HG02623 (cell line): ENCODE results near the gene BSND.
"Not testable (repeated sequence)": the region's sequence is repeated elsewhere in the genome, so short reads cannot be mapped to it uniquely, and the experiment has no call there.

Source experiments
- ATAC-seq: cut with Tn5 transposase; IDR thresholded peaks from one replicate; pipeline ENCODE4 v1.9.1; 2021; ENCODE audit warnings: moderate library complexity; ENCODE audit not compliant: unreplicated experiment

Gene BSND

DNA sequence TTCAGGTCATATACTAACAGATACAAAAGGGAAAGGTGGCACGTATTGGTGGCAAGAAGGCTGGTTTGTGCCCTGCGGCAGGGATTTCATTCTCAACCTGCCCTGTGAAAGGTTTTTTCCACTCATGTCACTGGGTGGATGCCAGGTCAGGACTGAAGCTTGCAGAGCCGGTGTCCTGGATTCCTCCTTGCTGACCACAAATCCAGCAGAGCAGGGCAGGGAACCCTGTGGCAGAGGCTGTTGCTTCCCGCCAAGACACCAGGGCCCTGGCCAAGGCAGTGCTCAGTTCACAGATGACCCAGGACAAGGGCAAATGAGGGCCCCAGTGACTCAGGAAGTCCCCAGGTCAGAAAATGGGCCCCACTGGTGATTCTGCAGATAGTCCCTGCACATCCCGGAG is 16.4 kb downstream of the BSND start:
- ATAC-seq: no peak

DNA sequence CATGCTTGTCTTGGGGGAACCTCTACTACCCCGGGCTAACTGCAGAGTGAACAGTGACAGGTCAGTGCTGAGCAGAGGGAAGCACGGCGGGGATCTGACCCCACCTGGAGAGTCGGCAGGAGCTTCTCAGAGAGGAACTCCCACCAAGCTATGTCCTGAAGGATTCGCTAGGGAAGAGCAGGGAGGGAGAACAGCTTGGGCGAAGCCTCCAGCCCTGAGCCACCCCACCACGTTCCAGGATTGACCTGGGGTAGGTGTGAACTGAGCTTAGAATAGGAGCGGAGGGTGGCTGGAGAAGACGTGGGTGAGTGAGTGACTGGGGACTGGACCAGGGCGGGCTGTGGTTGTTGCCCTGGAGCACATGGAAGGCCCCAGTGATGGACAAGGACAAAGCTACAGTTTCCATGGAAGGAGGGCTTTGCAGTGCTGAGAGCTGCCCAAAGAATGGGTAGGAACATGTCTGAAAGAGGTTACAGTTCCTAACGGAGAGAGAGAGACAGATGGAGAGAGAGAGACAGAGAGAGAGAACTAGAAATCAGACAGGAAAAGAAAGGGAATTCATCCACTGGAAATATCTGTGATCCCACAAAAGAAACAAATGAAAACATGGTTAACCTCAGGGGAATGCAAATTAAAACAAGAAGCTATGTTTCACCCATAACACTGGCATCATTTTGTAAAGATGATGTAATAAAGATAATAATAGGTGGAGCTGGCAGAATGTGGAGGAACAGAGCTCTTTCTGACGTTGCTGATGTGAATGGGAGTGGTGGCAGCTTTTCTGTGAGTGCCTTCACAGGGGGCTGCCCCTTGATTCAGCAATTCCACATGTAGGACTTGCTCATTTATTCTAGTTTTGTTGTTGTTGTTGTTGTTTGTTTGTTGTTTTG is 17.2 kb downstream of the BSND start:
- ATAC-seq: no peak

DNA sequence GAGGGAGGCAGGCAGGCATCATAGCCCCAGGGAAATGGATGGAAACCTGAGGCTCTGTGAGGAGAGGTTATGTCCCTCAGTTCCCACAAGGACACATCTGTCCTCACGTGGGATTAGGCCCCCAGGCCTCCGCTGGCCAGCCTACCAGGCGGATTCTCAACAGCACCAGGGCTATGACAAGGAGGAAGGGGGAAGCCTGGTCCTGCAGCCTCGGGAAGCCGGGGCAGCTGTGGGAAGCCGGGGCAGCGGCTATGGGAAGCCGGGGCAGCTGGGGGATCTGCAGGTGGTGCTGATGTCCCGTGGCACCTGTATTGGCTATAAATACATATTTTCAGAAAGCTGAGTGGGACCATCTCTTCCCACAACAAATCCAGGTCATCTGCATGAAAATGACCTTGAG is 19.7 kb downstream of the BSND start:
- no peak for ATAC-seq

DNA sequence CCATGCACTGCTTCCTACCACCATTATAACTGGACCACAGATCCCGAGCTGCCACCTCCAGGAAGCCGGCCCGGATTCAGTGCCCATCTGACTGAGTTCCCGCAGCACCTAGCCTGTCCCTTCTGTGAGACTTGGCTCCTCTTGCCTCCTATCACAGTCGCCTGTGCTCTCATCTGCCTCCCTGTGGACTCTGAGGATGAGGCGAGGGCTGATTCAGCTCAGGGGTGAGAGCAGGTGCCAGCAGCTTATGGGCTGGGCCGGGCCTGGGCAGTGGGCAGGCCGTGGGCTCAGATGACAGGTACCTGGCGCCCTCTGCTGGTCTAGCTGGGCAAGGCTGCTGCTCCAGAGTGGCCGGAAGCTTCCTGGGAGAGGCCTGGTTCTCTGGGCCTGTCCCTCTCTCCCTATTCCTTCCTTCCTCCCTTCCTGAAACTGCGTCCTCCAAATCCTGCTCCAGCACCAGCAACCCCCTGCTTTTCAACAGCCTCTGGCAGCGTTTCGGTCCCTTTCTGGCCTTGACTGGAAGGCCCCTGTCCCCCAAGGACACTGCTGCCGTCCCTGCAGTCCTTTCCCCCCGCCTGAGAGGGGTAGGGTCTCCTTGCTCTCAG is 23.3 kb downstream of the BSND start:
- no peak for ATAC-seq

DNA sequence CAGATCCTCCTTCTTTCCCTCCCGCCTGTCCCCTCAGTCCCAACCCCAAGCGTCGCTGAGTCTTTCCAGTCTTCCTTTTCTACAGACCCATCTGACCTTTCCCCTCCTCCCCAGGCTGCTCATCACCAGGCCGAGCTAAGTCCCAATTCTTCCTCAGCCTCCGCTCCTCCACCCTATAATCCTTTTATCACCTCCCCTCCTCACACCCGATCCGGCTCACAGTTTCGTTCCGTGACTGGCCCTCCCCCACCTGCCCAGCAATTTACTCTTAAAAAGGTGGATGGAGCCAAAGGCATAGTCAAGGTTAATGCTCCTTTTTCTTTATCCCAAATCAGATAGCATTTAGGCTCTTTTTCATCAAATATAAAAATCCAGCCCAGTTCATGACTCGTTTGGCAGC is 25.4 kb downstream of the BSND start:
- ATAC-seq: not testable (repeated sequence)

DNA sequence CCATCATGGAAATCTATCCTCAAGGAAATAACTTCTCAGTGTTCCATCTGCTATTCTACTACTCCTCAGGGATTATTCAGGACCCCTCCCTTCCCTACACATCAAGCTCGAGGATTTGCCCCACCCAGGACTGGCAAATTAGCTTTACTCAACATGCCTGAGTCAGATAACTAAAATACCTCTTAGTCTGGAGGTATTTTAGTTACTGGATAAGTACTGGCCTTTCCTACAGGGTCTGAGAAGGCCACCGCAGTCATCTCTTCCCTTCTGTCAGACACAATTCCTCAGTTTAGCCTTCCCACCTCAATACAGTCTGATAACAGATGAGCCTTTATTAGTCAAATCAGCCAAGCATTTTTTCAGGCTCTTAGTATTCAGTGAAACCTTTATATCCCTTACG is 27.9 kb downstream of the BSND start:
- ATAC-seq: not testable (repeated sequence)

DNA sequence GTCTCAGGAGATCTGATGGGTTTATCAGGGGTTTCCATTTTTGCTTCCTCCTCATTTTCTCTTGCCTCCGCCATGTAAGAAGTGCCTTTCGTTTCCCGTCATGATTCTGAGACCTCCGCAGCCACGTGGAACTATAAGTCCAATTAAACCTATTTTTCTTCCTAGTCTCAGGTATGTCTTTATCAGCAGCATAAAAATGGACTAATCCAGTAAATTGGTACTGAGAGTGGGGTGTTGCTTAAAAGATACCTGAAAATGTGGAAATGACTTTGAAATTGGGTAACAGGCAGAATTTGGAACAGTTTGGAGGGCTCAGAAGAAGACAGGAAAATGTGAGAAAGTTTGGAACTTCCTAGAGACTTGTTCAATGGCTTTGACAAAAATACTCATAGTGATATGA is 32.4 kb downstream of the BSND start:
- not testable (repeated sequence) for ATAC-seq

DNA sequence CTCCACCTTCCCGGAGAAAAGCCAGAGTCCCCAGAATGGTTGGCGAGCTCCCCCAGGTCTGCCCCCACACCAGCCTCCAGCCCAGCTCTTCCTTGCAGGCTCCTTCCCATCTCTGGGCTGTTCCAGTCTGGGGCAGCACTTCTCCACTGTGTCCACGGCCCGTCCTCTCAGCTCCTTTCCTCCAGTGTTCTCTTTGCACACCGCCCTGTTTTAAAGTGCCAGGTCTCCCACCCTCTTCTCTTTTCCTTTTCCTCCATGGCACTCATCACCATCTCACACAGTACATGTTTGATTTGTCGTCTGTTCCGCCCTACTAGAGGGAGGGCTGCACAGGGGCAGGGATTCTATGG is 34.5 kb downstream of the BSND start:
- no peak for ATAC-seq

DNA sequence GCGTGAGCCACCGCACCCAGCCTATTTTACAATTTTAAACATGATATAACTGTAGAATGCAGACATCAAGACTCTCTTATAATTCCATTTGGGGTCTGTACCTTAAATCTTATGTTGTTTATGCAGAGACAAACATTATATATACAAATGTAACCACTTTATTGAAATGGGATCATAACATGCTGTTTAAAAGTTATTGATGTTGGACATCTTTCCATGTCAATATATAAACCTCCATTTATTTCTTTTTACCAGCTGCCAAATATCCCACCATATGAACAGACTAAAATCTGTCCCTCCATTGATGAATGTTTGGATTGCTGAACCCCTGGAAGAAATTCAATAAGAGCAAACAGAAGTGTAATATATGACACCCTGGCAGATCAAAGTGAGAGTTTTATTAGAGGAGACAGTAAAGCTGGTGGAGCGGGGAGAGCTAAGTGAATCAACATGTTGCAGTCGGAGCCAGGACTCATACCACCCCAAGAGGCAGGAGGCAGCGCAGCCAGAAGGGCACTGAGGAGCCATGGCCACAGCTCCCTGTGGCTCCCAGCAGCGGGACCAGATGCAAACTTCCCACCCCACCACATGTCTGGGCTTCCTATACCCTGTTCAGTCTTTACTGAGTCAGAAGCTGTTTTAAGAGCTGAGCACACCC is 35.9 kb downstream of the BSND start:
- no peak for ATAC-seq

DNA sequence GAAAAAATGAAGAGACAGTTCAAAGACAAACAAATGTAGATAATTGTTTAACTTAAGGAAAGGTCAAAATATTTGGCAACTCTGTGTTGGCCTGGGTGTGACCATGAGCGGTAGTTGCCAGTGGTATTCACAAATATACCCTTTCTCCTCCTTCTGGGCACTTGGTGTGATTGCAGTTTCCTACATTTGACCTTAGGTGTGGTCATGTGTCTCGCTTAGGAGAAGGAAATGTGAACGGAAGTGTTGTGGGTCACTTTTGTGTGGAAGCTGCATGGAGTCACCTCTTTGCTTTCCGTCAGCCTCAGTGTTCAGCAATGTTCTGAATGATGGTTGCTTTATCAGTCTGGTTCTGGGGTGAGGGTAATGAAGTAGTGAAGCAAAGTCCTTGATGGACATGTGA is 37.2 kb downstream of the BSND start:
- ATAC-seq: no peak

DNA sequence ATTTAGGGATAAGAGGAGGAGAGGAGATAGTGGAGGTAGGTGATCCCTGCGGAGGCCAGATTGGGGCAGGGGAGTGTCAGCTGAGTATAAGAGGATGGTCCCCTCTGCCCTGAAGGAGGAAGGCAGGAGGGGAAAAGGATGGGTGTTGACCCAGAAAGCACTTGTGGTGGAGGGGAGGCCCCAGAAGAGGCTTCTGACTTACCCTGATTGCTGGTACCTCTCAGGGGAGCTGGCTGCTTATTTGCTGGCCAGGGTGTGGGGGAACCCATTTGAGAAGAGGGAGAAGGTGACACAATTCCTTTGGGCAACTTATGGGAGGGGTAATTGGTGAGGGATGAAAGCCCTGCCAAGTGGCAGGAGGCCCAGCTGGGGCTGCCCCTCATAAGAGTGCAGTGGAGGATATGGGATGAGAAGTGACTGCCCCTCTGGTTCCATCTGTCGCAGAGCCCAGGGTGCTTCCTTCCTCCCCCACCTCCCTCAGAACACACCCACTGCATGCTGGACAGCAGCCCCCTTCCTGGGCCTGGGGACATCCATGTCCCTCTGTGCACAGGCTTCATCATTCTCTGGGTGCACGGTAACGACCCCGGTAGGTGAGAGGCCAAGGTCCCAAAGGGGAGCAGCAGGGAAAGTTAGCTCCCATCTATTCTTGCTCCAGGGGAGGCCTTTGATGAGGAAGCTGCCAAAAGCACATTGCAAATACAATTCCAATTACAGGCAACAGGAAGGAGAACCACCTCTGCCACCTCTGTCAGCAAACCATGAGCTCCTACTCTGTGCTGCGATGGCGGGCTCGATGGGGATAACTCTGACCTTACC is 39.2 kb downstream of the BSND start:
- ATAC-seq: no peak

DNA sequence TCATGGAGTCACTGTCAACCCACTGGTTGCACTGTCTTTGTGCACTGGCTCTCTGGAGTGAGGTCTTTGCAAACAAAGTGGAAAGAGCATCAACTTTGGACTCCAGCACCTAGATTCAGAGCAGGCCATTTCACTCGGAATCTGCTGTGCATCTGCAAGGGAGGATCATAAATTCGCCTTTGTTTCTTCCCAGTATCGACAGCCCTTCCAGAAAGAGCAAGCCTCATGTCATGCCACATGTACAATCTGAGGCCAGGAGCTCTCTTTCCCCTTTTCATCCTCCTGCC is 39.8 kb downstream of the BSND start:
- no peak for ATAC-seq

DNA sequence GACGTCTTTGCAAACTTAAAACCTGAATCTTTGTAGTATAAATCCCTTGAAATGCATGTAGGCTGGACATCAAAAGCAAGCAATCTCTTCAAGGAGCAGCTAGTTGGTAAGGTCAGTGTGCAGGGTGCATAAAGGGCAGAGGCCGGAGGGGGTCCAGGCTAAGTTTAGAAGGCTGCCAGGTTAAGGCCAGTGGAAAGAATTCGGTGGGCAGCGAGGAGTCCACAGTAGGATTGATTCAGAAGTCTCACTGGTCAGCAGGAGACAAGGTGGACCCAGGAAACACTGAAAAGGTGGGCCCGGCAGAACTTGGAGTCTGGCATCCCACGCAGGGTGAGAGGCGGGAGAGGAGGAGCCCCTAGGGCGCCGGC is 40.2 kb downstream of the BSND start:
- no peak for ATAC-seq

DNA sequence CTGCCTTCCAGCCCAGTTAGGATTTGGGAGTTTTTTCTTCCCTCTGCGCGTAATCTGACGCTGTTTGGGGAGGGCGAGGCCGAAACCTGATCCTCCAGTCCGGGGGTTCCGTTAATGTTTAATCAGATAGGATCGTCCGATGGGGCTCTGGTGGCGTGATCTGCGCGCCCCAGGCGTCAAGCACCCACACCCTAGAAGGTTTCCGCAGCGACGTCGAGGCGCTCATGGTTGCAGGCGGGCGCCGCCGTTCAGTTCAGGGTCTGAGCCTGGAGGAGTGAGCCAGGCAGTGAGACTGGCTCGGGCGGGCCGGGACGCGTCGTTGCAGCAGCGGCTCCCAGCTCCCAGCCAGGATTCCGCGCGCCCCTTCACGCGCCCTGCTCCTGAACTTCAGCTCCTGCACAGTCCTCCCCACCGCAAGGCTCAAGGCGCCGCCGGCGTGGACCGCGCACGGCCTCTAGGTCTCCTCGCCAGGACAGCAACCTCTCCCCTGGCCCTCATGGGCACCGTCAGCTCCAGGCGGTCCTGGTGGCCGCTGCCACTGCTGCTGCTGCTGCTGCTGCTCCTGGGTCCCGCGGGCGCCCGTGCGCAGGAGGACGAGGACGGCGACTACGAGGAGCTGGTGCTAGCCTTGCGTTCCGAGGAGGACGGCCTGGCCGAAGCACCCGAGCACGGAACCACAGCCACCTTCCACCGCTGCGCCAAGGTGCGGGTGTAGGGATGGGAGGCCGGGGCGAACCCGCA is 40.8 kb downstream of the BSND start, which contains the start of gene PCSK9:
TSS of gene PCSK9 (plus strand) at position 207 of the 741 bp plus-strand sequence. CDS start at position 497, 290 bp downstream.
- ATAC-seq: no peak

DNA sequence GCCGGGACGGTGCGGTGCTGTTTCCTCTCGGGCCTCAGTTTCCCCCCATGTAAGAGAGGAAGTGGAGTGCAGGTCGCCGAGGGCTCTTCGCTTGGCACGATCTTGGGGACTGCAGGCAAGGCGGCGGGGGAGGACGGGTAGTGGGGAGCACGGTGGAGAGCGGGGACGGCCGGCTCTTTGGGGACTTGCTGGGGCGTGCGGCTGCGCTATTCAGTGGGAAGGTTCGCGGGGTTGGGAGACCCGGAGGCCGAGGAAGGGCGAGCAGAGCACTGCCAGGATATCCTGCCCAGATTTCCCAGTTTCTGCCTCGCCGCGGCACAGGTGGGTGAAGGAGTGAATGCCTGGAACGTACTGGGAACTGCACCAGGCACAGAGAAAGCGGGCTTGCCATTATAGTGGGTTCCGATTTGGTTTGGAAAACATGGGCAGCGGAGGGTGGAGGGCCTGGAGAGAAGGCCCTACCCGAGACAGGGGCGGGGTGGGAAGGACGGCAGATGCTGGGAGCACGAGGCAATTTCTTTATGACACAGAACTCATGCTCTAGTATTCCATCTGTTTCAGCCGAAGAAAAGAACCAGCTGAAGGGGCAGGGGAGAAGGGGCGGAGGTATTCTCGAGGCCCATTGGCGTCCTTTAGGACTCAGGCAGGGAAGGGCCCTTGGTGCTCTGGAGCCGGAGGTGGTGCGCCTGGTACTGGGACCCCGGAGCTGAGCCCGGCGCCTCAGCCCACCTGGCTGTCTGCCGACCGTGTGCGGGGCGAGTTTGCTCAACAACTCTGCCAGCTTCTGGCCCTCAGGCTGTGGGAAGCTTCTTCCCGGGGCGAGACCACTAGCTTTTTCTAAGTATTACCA is 41.6 kb downstream of the BSND start:
- ATAC-seq: no peak

DNA sequence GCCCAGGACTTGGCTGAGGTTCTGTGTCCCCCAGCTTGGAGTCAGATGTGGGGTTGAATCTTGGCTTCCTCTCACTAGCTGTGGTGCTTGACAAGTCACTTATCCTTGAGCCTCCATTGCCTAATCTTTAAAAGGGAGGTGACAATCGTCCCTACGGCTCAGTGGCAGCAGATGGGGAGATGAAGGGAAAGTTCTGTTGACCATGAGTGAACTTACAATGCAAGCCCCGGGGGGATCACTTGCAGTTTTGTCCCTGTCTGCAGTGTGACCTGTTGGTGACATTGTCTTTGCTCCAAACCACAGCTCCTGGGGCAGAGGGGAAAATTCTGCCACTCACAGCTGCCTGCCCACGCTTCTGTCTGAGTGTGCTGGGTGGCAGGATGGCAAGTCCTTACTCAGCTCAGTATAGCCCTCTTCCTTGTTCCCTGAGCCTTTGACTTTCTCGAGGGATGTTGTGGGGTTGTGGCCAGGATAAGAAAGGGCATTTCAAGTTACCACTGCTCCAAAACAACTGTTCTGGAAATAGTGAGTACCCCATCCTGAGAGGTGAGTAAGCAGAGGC is 42.3 kb downstream of the BSND start:
- no peak for ATAC-seq

DNA sequence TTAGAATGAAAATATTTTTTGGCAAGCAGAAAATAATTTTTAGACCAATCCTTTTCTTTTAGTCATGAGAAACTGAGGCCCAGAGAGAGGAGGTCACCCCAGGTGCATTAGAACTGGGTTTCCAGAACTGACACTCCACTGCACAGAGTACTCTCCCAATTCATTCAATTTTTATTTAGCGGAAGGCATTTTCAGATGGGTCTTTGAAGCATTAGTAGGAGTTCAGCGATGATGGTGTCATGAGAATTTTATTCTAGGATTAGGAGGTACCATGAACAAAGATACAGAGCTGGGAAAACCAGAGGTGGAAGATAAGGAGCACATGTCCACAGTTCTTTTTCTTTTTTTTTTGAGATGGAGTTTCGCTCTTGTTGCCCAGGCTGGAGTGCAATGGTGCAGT is 42.9 kb downstream of the BSND start:
- ATAC-seq: no peak

DNA sequence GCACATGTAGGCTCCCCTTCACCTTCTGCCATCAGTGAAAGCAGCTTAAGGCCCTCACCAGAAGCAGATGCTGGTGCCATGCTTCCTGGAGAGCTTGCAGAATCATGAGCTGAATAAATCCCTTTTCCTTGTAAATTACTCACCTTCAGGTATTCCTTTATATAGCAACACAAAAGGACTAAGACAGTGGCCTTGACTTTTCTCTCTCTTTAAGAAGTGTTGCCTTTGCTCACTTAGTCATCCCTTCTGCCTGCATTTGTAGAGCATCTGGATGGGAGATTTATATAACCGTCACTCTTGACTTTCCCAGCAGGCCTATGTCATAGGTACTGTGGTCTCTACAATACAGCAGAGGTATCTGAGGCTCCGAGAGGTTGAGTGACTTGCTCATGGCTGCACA is 44.3 kb downstream of the BSND start:
- no peak for ATAC-seq

DNA sequence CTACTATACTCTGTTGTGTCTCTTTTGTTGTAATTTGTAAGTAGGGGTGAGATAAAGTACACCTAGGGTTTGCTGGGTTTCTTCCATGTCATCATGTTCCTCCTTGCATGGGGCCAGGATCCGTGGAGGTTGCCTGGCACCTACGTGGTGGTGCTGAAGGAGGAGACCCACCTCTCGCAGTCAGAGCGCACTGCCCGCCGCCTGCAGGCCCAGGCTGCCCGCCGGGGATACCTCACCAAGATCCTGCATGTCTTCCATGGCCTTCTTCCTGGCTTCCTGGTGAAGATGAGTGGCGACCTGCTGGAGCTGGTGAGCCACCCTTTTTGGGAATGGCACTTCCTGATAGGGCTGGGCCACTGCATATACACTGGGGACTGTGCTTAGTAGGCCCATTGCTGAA is 45.0 kb downstream of the BSND start:
- ATAC-seq: no peak
